Kidney epithelial cell (primary cell): ENCODE measurements around the gene SLC35B2. TPM values are rescaled to one million over a fixed set of nuclear protein-coding genes. Genes with fewer than 3 reads are reported as not detected.

Source experiments
- DNase-seq: peaks from one replicate; pipeline ENCODE4 v3.0.0-alpha.2; 2010; ENCODE audit warnings: low read depth
- H3K27me3 ChIP-seq: 2 replicates; pipeline ENCODE4 v1.6.0; 2011; ENCODE audit warnings: low read length; ENCODE audit not compliant: control insufficient read depth, insufficient read depth
- H3K36me3 ChIP-seq: 2 replicates; pipeline ENCODE4 v1.5.1; 2011; ENCODE audit warnings: low read length; ENCODE audit not compliant: control insufficient read depth, insufficient read depth
- H3K4me3 ChIP-seq: 2 replicates; pipeline ENCODE4 v1.5.1; 2011; ENCODE audit warnings: low read depth, mild to moderate bottlenecking, control low read depth, low read length
- total RNA-seq: library from RNA; depleted of rRNA; stranded (reverse); fragments of >200 nt; gene quantifications from 2 replicates; pipeline ENCODE4 v1.2.3, GENCODE V29; 2015
- TF ChIP-seq, protein P1 (sequence below): IDR thresholded peaks from 2 replicates; pipeline ENCODE4 v1.5.1; 2011; ENCODE audit warnings: mild to moderate bottlenecking, moderate library complexity, low read length, control low read depth, inconsistent platforms; ENCODE audit not compliant: insufficient read depth, poor library complexity, severe bottlenecking

The SLC35B2 gene
- total RNA-seq, 1 donor from 2014 or later = 67.3 TPM

- DNase-seq = no peak
- H3K36me3 ChIP-seq = no peaks in the 10 kb centered on the region
- H3K27me3 ChIP-seq = no peaks in the 10 kb centered on the region
- TF ChIP-seq, protein P1, sequence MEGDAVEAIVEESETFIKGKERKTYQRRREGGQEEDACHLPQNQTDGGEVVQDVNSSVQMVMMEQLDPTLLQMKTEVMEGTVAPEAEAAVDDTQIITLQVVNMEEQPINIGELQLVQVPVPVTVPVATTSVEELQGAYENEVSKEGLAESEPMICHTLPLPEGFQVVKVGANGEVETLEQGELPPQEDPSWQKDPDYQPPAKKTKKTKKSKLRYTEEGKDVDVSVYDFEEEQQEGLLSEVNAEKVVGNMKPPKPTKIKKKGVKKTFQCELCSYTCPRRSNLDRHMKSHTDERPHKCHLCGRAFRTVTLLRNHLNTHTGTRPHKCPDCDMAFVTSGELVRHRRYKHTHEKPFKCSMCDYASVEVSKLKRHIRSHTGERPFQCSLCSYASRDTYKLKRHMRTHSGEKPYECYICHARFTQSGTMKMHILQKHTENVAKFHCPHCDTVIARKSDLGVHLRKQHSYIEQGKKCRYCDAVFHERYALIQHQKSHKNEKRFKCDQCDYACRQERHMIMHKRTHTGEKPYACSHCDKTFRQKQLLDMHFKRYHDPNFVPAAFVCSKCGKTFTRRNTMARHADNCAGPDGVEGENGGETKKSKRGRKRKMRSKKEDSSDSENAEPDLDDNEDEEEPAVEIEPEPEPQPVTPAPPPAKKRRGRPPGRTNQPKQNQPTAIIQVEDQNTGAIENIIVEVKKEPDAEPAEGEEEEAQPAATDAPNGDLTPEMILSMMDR = no peak
- H3K4me3 ChIP-seq = no peak overlapping the region
Measured at GRCh38 chr6:44211284-44211683, 46.0 kb downstream of the SLC35B2 start.

DNA sequence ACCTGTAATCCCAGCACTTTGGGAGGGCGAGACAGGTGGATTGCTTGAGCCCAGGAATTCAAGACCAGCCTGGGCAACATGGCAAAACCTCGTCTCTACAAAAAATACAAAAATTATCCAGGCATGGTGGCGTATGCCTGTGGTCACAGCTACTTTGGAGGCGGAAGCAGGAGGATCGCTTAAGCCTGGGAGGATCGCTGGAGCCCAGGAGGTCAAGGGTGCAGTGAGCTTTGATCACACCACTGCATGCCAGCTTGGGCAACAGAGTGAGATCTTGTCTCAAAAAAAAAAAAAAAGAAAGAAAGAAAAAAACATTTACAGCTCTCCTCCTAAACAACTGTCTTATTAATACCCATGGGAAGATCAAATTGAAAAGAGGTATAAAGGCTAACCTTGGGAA lies 49.4 kb downstream of the SLC35B2 start:
- TF ChIP-seq, protein P1 = no peak
- H3K4me3 ChIP-seq = no peak overlapping the region
- no peak for DNase-seq
- H3K27me3 ChIP-seq = no peaks in the 10 kb centered on the region
- H3K36me3 ChIP-seq = no peaks in the 10 kb centered on the region

Other genes starting within 250 kb of the SLC35B2 start
- 85.9 and 98.5 TPM in 2 replicates for gene MRPL14, start 130.1 kb downstream of the SLC35B2 start, total RNA-seq
- 59.3 and 61.8 TPM in 2 replicates for gene TMEM63B, start 130.0 kb downstream of the SLC35B2 start, total RNA-seq
- not detected in 2 replicates for gene CAPN11, start 98.7 kb downstream of the SLC35B2 start, total RNA-seq
- not detected in 2 replicates for gene MYMX, start 40.6 kb downstream of the SLC35B2 start, total RNA-seq
- 36.1 and 43.9 TPM in 2 replicates for gene SLC29A1, start 33.9 kb downstream of the SLC35B2 start, total RNA-seq
- gene HSP90AB1, start 10.4 kb downstream of the SLC35B2 start, total RNA-seq = 1,065 and 1,294 TPM in 2 replicates
- gene NFKBIE, start 8.0 kb upstream of the SLC35B2 start, total RNA-seq = 46.3 and 61.5 TPM in 2 replicates
- gene TMEM151B, start 12.9 kb upstream of the SLC35B2 start, total RNA-seq = 0.13 and 0.21 TPM in 2 replicates
- gene AARS2, start 55.8 kb upstream of the SLC35B2 start, total RNA-seq = 11.9 and 16.6 TPM in 2 replicates
- gene SPATS1, start 85.1 kb upstream of the SLC35B2 start, total RNA-seq = not detected in 2 replicates
- gene CDC5L, start 130.2 kb upstream of the SLC35B2 start, total RNA-seq = 22.9 and 24.9 TPM in 2 replicates